ENCODE data around the gene ADD2.

DNA sequence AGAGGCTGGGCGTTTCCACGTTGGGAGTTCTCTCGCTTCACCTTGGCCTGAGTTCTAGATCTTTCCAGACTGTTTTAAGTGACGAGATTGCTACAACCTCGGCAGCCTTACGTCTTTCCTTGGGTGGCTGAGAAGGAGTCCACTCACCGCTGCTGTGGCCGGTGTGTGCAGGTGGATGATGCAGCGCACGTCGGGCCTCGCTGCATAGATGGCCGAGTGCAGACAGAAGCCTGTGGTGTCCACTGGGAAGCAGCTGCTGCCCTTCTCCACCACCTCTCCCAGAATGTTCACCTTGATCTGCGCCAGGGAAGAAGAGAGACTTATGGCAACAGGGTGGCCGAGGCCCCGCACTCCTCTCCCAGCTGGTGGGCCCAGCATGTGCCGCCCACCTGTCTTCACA, 75.7 kb downstream of the ADD2 start:
- TF ChIP-seq EZH2 (IDR thresholded peaks at IDR 0.05; ENCODE audit: insufficient read depth, poor library complexity, severe bottlenecking), result no peak
- no peak for TF ChIP-seq EZH2phosphoT487 (IDR thresholded peaks at IDR 0.05; ENCODE audit: insufficient read depth, low read depth)

Data from GM23248 (cell line).